Measurements from ENCODE around the gene HOXB1.

The HOXB1 gene

GRCh38 chr17:48554412-48555257, 23.8 kb upstream of the HOXB1 start:
- DNase-seq (ENCODE audit: low spot score): no peak

- no peak for DNase-seq (ENCODE audit: low spot score)
These were observed 23.0 kb upstream of the HOXB1 start for GRCh38 chr17:48553826-48554225.

GRCh38 chr17:48553190-48553547, 22.4 kb upstream of the HOXB1 start:
- DNase-seq (ENCODE audit: low spot score): no peak

- DNase-seq (ENCODE audit: low spot score): no peak
These were observed 21.8 kb upstream of the HOXB1 start for GRCh38 chr17:48552466-48553189.

- no peak for DNase-seq (ENCODE audit: low spot score)
These were observed 21.0 kb upstream of the HOXB1 start for GRCh38 chr17:48551596-48552465.

- no peak for DNase-seq (ENCODE audit: low spot score)
These were observed 20.4 kb upstream of the HOXB1 start for GRCh38 chr17:48551214-48551555.

- DNase-seq (ENCODE audit: low spot score): no peak
These were observed 19.8 kb upstream of the HOXB1 start for GRCh38 chr17:48550502-48551213.

- DNase-seq (ENCODE audit: low spot score): no peak
These were observed 19.2 kb upstream of the HOXB1 start for GRCh38 chr17:48549914-48550501.

GRCh38 chr17:48549281-48549630, 18.4 kb upstream of the HOXB1 start:
- DNase-seq (ENCODE audit: low spot score): no peak

- DNase-seq (ENCODE audit: low spot score): no peak
These were observed 17.9 kb upstream of the HOXB1 start for GRCh38 chr17:48548523-48549280.

- DNase-seq (ENCODE audit: low spot score): peak; percentile 65
These were observed 17.2 kb upstream of the HOXB1 start for GRCh38 chr17:48547808-48548522.

- no peak for DNase-seq (ENCODE audit: low spot score)
These were observed 16.4 kb upstream of the HOXB1 start for GRCh38 chr17:48546924-48547807.

GRCh38 chr17:48546137-48546923, 15.5 kb upstream of the HOXB1 start:
- DNase-seq (ENCODE audit: low spot score): no peak

GRCh38 chr17:48545539-48545938, 14.7 kb upstream of the HOXB1 start:
- no peak for DNase-seq (ENCODE audit: low spot score)

GRCh38 chr17:48545022-48545375, 14.2 kb upstream of the HOXB1 start, which contains the start of gene HOXB2:
Gene HOXB2 (minus strand): TSS chr17:48545109. CDS start chr17:48544911, 198 bp downstream.
- no peak for DNase-seq (ENCODE audit: low spot score)

GRCh38 chr17:48544349-48545021, 13.7 kb upstream of the HOXB1 start:
- peak; percentile 41 for DNase-seq (ENCODE audit: low spot score)

GRCh38 chr17:48543854-48544348, 13.1 kb upstream of the HOXB1 start:
- no peak for DNase-seq (ENCODE audit: low spot score)
